Panc1 (cell line): ENCODE data around the gene PARVG. TPM values are rescaled to one million over a fixed set of nuclear protein-coding genes. Genes with fewer than 3 reads are reported as not detected.

Source experiments
- ATAC-seq: fragments of 200-7000 bp; cut with Tn5 transposase; 2 replicates; pipeline ENCODE4 v1.9.1; 2020; ENCODE audit warnings: mild to moderate bottlenecking, moderate library complexity
- BruUV-seq: library from RNA; stranded (reverse); fragments of 400-500 nt; replicated peaks from 2 replicates; lab custom pipeline; 2021; lab: Mats Ljungman, UMichigan
- CTCF ChIA-PET: fragments of 300-600 bp; sonication (Branson Sonifier 250); formaldehyde crosslinking; loops from one replicate; lab custom pipeline; 2022; ENCODE audit warnings: antibody characterized with exemption; lab: Charles Lee
- POLR2A ChIA-PET: fragments of 300-600 bp; sonication (Branson Sonifier 250); formaldehyde crosslinking; loops from one replicate; lab custom pipeline; 2022; ENCODE audit warnings: antibody characterized with exemption; lab: Charles Lee
- DNase-seq: peaks from one replicate; pipeline ENCODE4 v3.0.0-alpha.2; 2010; ENCODE audit warnings: low read depth, low spot score
- H3K27ac ChIP-seq: 2 replicates; pipeline ENCODE4 v1.5.1; 2011; ENCODE audit warnings: mild to moderate bottlenecking, low read length, inconsistent platforms
- H3K27me3 ChIP-seq: fragments of 200-500 bp; sonication (Bioruptor generic); 2 replicates; pipeline ENCODE4 v1.6.0; 2014; ENCODE audit warnings: low read length, inconsistent platforms; ENCODE audit not compliant: control insufficient read depth, insufficient read depth
- H3K36me3 ChIP-seq: fragments of 200-500 bp; sonication (Bioruptor generic); 2 replicates; pipeline ENCODE4 v1.5.1; 2014; ENCODE audit warnings: inconsistent platforms, mild to moderate bottlenecking, low read length, moderate library complexity; ENCODE audit not compliant: control insufficient read depth, insufficient read depth
- H3K4me1 ChIP-seq: 2 replicates; pipeline ENCODE4 v1.5.1; 2011; ENCODE audit warnings: inconsistent platforms, mild to moderate bottlenecking, low read length, moderate library complexity; ENCODE audit not compliant: control insufficient read depth, insufficient read depth
- H3K4me3 ChIP-seq, 2 experiments: 2 replicates each; pipeline ENCODE4 v1.5.1; 2011 to 2012; ENCODE audit warnings: low read depth in 2 of 2, low read length in 2 of 2, mild to moderate bottlenecking in 2 of 2, inconsistent platforms in 1 of 2, moderate library complexity in 1 of 2
- H3K9me3 ChIP-seq: fragments of 200-500 bp; sonication (Bioruptor generic); 2 replicates; pipeline ENCODE4 v1.5.1; 2014; ENCODE audit warnings: low read depth, mild to moderate bottlenecking, inconsistent platforms, low read length, moderate library complexity; ENCODE audit not compliant: control insufficient read depth, insufficient read depth
- POLR2AphosphoS5 ChIP-seq: IDR thresholded peaks from 2 replicates; pipeline ENCODE4 v1.6.1; 2012; ENCODE audit warnings: mild to moderate bottlenecking, low read depth, low read length, moderate library complexity
- REST ChIP-seq, 2 experiments: IDR thresholded peaks; 2 replicates each; pipeline ENCODE4 v1.6.1; 2011 to 2012; ENCODE audit warnings: low read depth in 2 of 2, control low read depth in 1 of 2, low read length in 1 of 2, mild to moderate bottlenecking in 1 of 2, moderate library complexity in 1 of 2; ENCODE audit not compliant: insufficient read depth in 1 of 2
- SIN3A ChIP-seq: IDR thresholded peaks from 2 replicates; pipeline ENCODE4 v1.6.1; 2012; ENCODE audit warnings: low read depth, mild to moderate bottlenecking, low read length, moderate library complexity, borderline replicate concordance; ENCODE audit not compliant: insufficient read depth
- TCF7L2 ChIP-seq: IDR thresholded peaks from 2 replicates; pipeline ENCODE4 v1.6.1; 2011; ENCODE audit warnings: mild to moderate bottlenecking, low read depth, low read length, inconsistent platforms
- in situ Hi-C: cut with HindIII; loops from 2 replicates; pipeline ENCODE4 v1.10.0; 2016; ENCODE audit warnings: low sequenced_read_pairs, low pct_unique_long_range_greater_than_20kb
- intact Hi-C: fragments of 100-400 bp; cut with micrococcal nuclease; formaldehyde crosslinking; loops from one replicate; pipeline ENCODE4 v1.10.0; 2022; ENCODE audit not compliant: unreplicated experiment
- total RNA-seq: library from RNA; stranded (reverse); gene quantifications from one replicate; pipeline ENCODE4 v1.2.1, GENCODE V29; 2021; ENCODE audit not compliant: unreplicated experiment
- TF ChIP-seq, protein P1 (sequence below): fragments of 450-650 bp; IDR thresholded peaks from 2 replicates; pipeline ENCODE4 v1.5.1; 2017; ENCODE audit warnings: mild to moderate bottlenecking

Gene PARVG
- total RNA-seq, 1 experiment from 2014 or later: 0.21 TPM

DNA sequence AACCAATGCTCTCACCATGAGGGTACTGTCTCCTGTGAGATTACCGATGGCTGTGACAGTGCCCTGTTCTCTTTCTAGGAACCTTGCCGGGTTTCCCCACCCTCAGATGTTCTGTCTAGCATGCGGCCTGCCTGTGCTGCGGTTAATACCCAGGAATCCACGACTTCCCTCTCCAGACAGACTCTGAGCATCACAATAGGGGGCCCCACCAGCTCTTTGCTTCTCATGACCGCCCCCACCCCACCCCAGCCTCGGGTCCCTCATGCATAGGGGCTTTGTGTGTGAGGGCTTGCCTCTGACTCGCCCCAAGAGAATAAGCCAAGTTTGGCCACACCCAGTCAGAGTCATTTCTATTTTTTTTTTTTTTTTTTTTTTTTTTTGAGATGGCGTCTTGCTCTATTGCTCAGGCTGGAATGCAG, 10.3 kb downstream of the PARVG start:
- Histone ChIP-seq H3K4me1 (0 out of 2 replicates have a peak, but pooled peaks cover 3% of the 10 kb centered on the region), H3K27me3 (no peaks in the 10 kb centered on the region), H3K9me3 (no peaks in the 10 kb centered on the region), H3K27ac (no peak overlapping the region), H3K36me3 (no peaks in the 10 kb centered on the region), H3K4me3 (no peak overlapping the region)
- ATAC-seq (no peak), DNase-seq (no peak)
- no TSS peak for BruUV-seq
- CTCF ChIA-PET: no interaction called here
- POLR2A ChIA-PET: no interaction called here
- TF ChIP-seq SIN3A (no peak), REST (IDR thresholded peaks at IDR 0.05; ENCODE audit: insufficient read depth in 1 of 2, low read depth in 2 of 2, low read length in 1 of 2) (no peak), POLR2AphosphoS5 (no peak)
- TF ChIP-seq, protein P1, sequence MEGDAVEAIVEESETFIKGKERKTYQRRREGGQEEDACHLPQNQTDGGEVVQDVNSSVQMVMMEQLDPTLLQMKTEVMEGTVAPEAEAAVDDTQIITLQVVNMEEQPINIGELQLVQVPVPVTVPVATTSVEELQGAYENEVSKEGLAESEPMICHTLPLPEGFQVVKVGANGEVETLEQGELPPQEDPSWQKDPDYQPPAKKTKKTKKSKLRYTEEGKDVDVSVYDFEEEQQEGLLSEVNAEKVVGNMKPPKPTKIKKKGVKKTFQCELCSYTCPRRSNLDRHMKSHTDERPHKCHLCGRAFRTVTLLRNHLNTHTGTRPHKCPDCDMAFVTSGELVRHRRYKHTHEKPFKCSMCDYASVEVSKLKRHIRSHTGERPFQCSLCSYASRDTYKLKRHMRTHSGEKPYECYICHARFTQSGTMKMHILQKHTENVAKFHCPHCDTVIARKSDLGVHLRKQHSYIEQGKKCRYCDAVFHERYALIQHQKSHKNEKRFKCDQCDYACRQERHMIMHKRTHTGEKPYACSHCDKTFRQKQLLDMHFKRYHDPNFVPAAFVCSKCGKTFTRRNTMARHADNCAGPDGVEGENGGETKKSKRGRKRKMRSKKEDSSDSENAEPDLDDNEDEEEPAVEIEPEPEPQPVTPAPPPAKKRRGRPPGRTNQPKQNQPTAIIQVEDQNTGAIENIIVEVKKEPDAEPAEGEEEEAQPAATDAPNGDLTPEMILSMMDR: no peak
- in situ Hi-C loops: no loop called here
- intact Hi-C loops: no loop called here

GRCh38 chr22:44192098-44192815, 11.5 kb downstream of the PARVG start:
- Histone ChIP-seq H3K4me1 (0 out of 2 replicates have a peak, but pooled peaks cover 3% of the 10 kb centered on the region), H3K27me3 (no peaks in the 10 kb centered on the region), H3K27ac (no peak overlapping the region), H3K4me3 (no peak overlapping the region), H3K9me3 (no peaks in the 10 kb centered on the region), H3K36me3 (no peaks in the 10 kb centered on the region)
- in situ Hi-C loops (no loop called here), intact Hi-C loops (no loop called here)
- TF ChIP-seq POLR2AphosphoS5: no peak
- no peak for TF ChIP-seq SIN3A
- TF ChIP-seq TCF7L2: no peak
- 0 out of 4 replicates have a peak, but pooled peaks of 1 of the 2 experiments have one; percentile 15 for TF ChIP-seq REST (IDR thresholded peaks at IDR 0.05; ENCODE audit: insufficient read depth in 1 of 2, low read depth in 2 of 2, low read length in 1 of 2)
- TF ChIP-seq, protein P1: no peak
- DNase-seq: no peak
- POLR2A ChIA-PET: no interaction called here
- no TSS peak for BruUV-seq
- peak; percentile 71 for ATAC-seq
- CTCF ChIA-PET: interaction anchor here (0.5 kb wide), 1 partner anchor 140 kb away, joined by 7 read pairs; no protein-coding TSS in a partner anchor
